COLO668 (cell line): ENCODE measurements around the gene KLRK1.
A peak's percentile ranks its signal among the peaks of the same experiment; 100 is the strongest.
"Not testable (repeated sequence)": the region's sequence is repeated elsewhere in the genome, so short reads cannot be mapped to it uniquely, and the experiment has no call there.

Experiments used
- DNase-seq: peaks from one replicate; lab custom pipeline; 2025; ENCODE audit not compliant: unreplicated experiment; lab: John Stamatoyannopoulos, UW

KLRK1 gene

DNA sequence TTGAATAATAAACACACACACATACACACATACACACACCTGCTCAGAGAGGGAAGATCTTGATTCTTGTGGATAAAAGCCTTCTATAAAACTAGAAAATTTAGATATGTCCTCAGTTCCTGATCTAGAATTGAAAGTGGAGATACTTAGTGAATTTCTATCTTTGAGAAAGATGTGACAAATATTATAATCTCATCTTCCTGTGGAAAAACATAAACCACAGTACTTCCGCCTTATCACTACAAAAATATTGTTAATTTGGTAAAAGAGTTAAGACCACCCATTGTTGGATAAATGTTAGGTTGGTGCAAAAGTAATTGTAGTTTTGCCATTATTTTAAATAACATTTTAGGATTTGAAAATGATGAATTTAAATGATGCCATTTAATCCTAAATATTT, at the start of gene KLRK1:
Gene KLRK1, minus strand, starts transcription at position 138 of the 400 bp plus-strand sequence. CDS start 1,231 bp downstream, outside the sequence.
- DNase-seq, result no peak

DNA sequence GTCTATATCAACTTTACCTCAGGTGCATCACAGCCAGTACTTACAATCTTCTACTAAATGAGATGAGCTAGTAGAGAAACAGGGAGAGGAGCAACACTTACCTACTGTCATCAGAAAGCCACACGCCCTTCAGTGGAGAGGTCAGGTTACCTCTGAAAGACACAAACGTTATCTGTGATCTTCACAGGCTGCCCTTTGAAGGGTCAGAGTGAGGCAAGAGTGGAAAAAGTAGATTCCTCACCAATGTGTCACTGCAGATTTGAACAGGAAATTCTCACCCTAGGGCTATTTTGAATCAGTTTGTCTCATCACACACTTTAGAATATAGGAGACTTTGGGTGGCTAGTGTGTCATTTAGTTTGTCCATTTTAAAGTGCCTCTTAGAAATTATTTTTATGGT, 47.8 kb upstream of the KLRK1 start:
- DNase-seq, result not testable (repeated sequence)

DNA sequence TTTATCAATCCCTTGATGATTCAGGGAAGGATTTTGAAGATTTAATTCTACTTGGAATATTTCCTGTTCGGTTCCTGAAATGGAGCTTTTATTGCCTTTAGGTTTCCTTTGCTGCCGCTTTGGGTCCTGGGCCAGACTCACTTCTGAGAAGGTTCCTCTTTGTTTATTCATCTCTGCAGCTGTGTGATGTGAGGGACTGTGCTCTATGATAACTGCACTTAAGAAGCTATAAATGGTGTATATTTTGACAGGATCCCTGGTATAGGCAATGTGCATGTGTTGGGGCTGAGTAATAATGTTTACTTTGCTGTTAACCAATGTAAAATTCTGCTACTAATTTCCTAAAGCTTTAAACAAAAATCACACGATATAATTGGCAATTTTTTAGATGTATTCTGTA, 46.0 kb upstream of the KLRK1 start, which contains the start of gene KLRC2:
Gene KLRC2, minus strand, starts transcription at position 195 of the 400 bp plus-strand sequence. Its CDS starts 24 bp downstream, at position 171.
- DNase-seq, result peak; percentile 44

DNA sequence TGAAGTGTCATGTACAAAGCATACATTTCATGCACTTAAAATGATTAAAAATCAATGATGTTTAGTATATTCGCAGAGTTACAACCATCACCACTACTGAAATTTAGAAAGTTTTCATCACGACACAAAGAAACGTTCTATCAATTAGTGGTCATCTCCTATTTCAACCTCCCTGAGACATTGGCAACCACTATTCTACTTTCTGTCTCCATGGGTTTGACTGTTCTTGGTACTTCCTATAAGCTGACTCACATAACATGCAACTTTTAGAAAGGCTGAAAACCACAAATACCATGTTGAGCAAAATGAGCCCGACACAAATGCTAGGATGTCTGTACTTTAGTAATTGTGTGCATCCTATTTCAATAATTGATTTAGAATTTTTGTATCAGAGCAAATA, 40.8 kb upstream of the KLRK1 start:
- DNase-seq, result not testable (repeated sequence)

DNA sequence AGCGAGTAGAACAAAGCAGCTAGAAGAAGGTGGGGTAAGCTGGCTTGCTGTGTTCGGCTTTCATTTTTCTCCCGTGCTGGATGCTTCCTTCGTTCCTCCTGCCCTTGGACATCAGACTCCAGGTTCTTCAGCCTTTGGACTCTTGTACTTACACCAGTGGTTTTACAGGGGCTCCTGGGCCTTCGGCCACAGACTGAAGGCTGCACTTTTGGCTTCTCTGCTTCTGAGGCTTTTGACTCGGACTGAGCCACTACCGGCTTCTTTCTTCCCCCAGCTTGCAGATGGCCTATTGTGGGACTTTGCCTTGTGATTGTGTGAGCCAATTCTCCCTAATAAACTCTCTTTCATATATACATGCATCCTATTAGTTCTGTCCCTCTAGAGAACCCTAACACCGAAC, 36.1 kb upstream of the KLRK1 start:
- not testable (repeated sequence) for DNase-seq

DNA sequence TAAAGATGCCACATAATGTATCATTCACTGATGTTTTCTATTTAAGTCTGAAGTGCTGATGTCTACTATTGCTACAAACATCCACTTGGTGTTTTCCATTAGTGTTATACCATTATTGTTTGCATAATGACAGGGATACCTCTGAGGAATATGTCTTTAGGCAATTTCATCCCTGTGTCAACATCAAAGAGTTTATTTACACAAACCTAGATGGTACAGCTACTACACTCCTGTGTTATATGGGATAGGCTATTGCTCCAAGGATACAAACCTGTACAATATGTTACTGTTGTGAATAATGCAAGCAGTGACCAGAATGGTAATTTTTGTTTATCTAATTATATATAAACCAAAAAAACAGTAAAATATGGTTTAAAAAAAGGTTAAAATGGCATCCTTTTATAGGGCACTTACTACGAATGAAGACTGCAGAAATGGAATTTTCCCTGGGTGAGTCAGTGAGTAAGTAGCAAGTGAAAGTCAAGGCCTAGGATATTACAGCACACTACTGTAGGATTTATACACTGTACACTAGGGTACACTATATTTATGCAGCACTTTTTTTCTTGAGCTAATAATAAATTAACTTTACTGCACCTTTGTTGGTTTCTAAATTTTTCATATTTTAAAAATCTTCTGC, 34.5 kb upstream of the KLRK1 start:
- not testable (repeated sequence) for DNase-seq

DNA sequence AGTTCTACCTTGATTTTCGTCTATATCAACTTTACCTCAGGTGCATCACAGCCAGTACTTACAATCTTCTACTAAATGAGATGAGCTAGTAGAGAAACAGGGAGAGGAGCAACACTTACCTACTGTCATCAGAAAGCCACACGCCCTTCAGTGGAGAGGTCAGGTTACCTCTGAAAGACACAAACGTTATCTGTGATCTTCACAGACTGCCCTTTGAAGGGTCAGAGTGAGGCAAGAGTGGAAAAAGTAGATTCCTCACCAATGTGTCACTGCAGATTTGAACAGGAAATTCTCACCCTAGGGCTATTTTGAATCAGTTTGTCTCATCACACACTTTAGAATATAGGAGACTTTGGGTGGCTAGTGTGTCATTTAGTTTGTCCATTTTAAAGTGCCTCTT, 32.3 kb upstream of the KLRK1 start:
- DNase-seq, result not testable (repeated sequence)

DNA sequence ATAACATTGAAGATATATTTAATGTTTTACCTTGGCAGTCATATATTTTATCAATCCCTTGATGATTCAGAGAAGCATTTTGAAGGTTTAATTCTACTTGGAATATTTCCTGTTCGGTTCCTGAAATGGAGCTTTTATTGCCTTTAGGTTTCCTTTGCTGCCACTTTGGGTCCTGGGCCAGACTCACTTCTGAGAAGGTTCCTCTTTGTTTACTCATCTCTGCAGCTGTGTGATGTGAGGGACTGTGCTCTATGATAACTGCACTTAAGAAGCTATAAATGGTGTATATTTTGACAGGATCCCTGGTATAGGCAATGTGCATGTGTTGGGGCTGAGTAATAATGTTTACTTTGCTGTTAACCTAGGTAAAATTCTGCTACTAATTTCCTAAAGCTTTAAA, 30.5 kb upstream of the KLRK1 start, which contains the start of gene KLRC3:
Gene KLRC3, minus strand, starts transcription at position 262 of the 400 bp plus-strand sequence. Its CDS starts 45 bp downstream, at position 217.
- not testable (repeated sequence) for DNase-seq

DNA sequence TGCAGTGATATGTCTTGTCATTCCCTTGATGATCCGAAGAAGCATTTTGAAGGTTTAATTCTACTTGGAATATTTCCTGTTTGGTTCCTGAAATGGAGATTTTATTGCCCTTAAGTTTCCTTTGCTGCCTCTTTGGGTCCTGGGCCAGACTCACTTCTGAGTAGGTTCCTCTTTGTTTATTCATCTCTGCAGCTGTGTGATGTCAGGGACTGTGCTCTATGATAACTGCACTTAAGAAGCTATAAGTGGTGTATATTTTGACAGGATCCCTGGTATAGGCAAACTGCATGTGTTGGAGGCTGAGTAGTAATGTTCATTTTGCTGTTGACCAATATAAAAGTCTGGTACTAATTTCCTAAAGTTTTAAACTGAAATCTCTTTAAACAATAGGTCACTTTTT, 19.6 kb upstream of the KLRK1 start, which contains the start of gene KLRC4:
Gene KLRC4, minus strand, starts transcription at position 366 of the 400 bp plus-strand sequence. Its CDS starts 182 bp downstream, at position 184.
- DNase-seq, result peak; percentile 4

DNA sequence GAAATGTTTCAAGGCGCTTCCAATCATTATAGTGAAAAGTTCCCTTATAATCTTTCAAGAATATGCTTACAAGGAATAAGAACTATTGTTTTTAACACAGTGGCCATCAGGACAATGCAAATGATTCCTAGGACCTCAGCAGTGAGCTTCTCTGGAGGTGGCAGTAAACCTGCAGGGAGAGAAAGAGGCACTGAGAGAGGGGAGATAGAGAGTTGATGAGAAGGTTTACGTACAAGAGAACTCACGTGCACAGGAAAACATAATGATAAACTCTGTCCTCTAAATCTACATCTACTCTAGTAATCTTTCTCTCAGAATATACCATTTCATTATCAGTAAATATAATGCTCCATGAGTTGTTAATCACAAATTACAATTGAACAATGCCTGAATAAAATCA, 19.0 kb upstream of the KLRK1 start:
- DNase-seq, result no peak

DNA sequence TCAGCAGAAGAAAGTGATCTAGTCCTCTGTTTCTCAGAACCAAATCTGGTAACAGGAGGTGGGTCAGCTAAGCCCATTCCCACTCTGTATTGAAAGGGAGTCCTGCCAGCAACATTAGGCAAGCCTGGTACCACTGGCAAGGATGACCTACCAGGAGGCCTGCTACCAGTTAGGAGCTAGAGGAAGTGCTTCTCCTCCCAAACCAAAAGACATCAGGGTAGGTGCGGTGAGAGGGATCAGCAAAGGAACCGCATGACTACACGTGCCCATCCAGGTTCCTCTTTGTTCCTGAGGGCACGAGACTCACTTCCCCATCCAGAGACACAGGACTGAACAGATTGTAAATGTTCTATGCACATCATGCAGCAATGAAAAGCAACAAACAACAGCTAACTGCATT, 16.9 kb upstream of the KLRK1 start:
- DNase-seq, result no peak

DNA sequence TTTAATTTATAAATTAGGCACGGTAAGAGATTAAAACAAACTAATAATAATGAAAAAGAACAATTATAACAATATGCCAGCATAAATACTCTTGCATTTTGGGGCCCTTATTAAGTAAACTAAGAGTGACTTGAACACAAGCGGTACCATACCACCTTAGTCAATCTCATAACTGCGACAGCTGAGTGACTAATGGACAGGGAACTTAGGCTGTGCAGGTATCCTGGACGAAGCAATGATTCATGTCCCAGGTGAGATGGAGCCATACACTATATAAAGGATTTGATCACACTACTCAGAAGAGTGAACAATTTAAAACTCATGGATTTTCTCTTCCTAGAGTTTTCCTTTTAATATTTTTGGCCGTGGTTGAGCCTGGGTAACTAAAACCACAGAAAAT, 15.5 kb upstream of the KLRK1 start:
- no peak for DNase-seq

DNA sequence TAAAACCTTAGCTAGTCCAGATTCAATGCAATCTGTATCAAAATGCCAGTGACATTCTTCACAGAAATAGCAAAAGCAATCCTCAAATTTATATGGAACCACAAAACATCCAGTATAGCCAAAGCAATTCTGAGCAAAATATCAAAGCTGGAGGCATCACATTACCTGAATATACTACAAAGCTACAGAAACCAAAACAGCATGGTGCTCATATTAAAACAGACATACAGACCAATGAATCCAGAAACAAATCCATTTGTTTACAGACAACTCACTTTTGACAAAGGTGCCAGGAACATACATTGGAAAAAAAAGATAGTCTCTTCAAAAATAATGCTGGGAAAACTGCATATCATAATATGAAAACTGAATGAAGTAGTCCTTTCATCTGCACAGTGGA, 15.0 kb upstream of the KLRK1 start:
- DNase-seq, result no peak

DNA sequence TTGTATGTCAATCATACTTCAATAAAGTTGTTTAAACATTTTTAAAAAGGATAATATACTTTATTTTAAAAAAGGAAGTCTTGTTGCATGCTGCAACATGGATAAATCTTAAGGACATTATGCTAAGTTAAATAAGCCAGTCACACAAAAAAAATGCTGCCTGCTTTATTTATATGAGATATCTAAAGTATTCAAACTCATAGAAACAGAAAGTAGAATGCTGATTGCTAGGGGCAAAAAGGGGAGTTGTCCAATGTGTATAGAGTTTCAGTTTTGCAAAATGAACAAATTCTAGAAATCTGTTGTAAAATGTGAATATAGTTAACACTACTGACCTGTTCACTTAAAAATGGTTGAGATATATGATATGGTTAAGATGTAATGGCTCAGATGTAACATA, 11.0 kb upstream of the KLRK1 start:
- DNase-seq, result no peak

DNA sequence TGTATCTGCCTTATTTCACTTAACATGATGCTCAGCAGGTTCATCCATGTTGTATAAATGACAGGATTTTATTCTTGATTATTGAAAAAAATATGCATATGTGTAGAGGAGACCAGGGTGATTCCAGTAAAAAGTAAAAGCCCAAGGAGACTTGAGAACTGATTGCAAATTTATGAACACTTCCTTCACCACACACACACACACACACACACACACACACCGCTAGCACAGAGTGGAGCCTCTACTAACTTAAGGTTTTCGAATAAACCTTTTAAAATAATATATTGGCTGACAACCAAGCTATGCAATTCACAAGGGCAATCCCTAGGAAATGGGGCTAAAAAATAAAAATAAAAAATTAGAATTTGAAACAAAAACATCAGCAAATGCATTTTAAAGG, 8.3 kb upstream of the KLRK1 start:
- no peak for DNase-seq

DNA sequence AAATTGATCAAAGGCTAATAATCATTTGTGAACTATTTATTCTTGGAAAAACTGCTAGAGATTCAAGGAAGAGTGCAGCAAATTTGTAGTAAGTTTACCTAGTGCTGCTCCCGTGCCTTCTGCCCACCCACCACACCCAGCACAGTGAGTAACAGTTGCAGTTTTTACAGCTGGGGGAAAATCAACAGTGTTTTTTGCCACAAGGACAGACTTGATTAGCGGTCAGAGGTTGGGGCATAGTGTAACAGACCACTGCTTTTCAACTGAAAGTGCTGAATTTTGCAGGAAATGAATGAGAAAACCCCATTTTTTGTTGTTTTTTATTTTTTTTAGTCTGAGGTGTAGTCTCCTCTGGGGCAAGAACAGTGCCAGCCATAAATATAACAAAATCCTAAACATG, 7.5 kb upstream of the KLRK1 start:
- peak; percentile 2 for DNase-seq

DNA sequence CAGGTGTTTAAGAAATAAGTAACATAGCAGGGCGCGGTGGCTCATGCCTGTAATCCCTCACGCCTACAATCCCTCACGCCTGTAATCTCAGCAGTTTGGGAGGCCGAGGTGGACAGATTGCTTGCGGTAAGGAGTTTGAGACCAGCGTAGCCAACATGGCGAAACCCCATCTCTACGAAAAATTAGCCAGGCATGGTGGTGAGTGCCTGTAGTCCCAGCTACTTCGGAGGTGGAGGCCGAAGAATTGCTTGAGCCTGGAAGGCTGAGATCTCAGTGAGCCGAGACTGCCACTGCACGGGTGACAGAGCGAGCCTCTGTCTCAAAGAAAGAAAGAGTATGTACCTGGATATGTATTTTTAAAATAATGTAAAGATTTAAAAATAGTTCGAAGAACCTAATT, 6.3 kb upstream of the KLRK1 start:
- peak; percentile 29 for DNase-seq

DNA sequence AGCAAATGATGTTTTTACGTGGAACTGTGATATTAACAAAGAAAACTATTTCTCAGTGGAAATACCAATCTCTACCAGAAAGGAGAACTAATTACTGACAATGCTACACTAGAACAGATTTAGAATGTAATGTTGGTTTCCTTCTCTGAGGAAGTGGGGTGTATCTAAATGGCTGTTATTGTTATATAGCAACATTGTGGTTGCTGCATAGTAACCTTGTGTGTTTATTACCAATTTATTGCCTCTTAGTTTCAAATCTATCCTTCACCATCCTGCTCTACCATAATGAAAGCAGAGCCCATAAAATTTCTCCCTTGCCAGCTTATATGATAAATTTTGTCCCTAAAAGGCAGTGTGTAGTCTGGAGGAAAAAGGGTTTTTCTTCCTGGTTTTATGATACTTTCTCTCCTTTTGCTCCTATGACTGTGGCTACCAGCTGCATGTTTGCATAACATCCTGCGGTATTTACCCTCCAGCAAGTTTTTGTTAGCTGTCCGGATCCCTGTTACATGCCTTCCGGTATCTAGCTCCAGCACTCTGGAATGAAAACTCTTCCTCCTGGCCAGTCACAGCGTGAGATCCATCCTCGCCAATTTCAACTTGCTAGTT, 5.7 kb upstream of the KLRK1 start:
- peak; percentile 67 for DNase-seq

DNA sequence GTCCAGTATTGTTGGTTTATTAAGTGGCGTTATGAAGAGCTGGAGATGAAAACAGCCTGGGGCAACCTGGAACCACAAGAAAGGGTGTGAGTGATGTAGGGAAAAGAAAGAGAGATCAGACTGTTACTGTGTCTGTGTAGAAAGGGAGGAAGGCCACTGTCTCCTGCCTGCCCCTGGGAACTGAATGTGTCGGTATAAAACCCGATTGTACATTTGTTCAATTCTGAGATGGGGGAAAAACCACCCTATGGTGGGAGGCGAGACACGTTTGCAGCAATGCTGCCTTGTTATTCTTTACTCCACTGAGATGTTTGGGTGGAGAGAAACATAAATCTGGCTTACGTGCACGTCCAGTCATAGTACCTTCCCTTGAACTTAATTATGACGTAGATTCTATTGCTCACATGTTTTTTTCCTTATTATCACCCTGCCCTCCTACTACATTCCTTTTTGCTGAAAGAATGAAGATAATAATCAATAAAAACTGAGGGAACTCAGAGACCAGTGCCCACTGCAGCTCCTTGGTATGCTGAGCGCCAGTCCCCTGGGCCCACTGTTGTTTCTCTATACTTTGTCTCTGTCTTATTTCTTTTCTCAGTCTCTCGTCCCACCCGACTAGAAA, 4.8 kb upstream of the KLRK1 start:
- not testable (repeated sequence) for DNase-seq

DNA sequence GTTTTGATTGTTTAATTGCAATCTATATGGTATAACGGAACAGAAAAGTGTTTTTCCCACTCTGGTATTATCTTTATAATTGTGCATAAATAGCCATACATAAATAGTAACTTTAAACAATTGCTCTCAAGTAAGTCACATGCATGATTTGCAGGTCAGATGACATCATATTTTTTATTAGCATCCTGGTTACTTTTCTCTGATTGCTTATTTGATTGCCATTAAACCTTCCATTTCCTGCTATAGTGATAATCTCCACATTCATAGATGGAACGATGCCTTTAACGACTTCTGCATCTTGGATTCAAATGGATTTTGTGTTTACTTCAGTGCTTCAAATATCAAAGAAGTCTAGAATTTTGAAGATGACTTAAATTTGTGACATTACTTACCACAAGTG, 3.5 kb upstream of the KLRK1 start:
- DNase-seq, result no peak

DNA sequence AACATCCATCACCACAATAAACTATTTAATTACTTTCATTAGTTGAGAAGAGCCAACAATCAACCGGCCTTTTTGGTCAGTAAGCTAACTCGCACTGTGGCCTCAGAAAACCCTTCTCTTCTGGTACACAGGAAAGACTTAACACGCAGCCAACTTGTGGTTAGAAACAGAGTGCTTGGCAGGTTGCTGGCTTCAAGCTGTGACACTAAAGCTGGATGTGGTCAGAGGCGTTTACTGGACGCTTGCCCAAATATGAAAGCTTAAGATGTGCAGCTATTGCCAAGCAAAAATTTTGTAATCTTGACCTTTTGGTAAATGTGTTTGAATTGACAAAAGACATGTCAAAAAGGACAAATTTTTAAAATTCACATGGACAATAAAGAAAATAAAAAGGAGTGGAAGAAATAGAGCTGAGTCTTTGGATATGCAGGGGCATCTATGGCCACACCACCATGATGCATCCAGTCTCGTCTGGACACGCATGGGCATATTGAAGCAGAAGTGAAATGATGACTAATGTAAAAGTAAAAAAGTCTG, 2.6 kb upstream of the KLRK1 start:
- DNase-seq, result no peak

DNA sequence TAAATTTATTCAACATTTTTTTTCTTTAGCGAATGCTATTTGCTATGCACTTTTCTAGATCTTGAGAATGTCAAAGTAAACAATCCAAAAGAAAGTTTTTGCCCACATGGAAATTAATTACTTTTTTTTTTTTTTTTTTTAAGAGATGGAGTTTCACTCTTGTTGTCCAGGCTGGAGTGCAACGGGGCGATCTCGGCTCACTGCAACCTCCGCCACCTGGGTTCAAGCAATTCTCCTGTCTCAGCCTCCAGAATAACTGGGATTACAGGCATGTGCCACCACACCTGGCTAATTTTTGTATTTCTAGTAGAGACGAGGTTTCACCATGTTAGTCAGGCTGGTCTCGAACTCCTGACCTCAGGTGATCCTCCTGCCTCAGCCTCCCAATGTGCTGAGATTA, 1.1 kb upstream of the KLRK1 start:
- DNase-seq, result not testable (repeated sequence)
